Keratinocyte (primary cell): ENCODE data around the gene PYROXD2.

Source experiments
- CTCF ChIP-seq, 3 experiments: IDR thresholded peaks in 1 of 3; conservative IDR thresholded peaks in 1 of 3; optimal IDR thresholded peaks in 1 of 3; 2 replicates in 2 of 3; 3 replicates in 1 of 3; pipeline versions ENCODE3 to v1.5.1; 2011; ENCODE audit warnings: low read length in 3 of 3, mild to moderate bottlenecking in 3 of 3, moderate library complexity in 2 of 3, control low read depth in 1 of 3, inconsistent platforms in 1 of 3; ENCODE audit not compliant: insufficient read depth in 2 of 3; ENCODE audit errors: extremely low read depth in 1 of 3
- EZH2 ChIP-seq: IDR thresholded peaks from one replicate; pipeline ENCODE4 v1.6.1; 2012; ENCODE audit warnings: inconsistent platforms, mild to moderate bottlenecking, low read length, moderate library complexity

- TF ChIP-seq CTCF (optimal IDR thresholded peaks at IDR 0.05 in 1 of 3, IDR thresholded peaks at IDR 0.05 in 1 of 3, conservative IDR thresholded peaks at IDR 0.05 in 1 of 3; ENCODE audit: extremely low read depth in 1 of 3, insufficient read depth in 2 of 3, low read length in 3 of 3) (no peak), EZH2 (no peak)
These were observed 15.4 kb upstream of the PYROXD2 start for GRCh38 chr10:98430427-98430826.
